OCI-LY3 (cell line): ENCODE data around the gene SVIL.
"Not testable (repeated sequence)": the region's sequence is repeated elsewhere in the genome, so short reads cannot be mapped to it uniquely, and the experiment has no call there.

Source experiments
- H2AFZ ChIP-seq: fragments of 200-600, 300-600 bp; shearing (Covaris generic); 2 replicates; pipeline ENCODE4 v1.6.0; 2014; ENCODE audit warnings: antibody characterized with exemption, low read depth, low read length
- H3K27ac ChIP-seq: fragments of 200-600, 300-600 bp; sonication (generic); 2 replicates; pipeline ENCODE4 v1.5.1; 2014; ENCODE audit warnings: mild to moderate bottlenecking, low read length, moderate library complexity, mixed read lengths
- H3K27me3 ChIP-seq: fragments of 200-600, 300-600 bp; sonication (generic); 2 replicates; pipeline ENCODE4 v1.6.1; 2014; ENCODE audit warnings: low read depth, low read length, mixed read lengths
- H3K36me3 ChIP-seq: fragments of 200-600, 300-600 bp; sonication (generic); replicated peaks from 2 replicates; pipeline ENCODE3; 2014; ENCODE audit warnings: low read depth, low read length, mixed read lengths
- H3K4me1 ChIP-seq: fragments of 300-600, 200-600 bp; sonication (generic); 2 replicates; pipeline ENCODE4 v1.6.1; 2014; ENCODE audit warnings: low read length, mixed read lengths
- H3K4me2 ChIP-seq: fragments of 200-600, 300-600 bp; sonication (generic); 2 replicates; pipeline ENCODE4 v1.6.1; 2014; ENCODE audit warnings: low read length, mixed read lengths
- H3K4me3 ChIP-seq: fragments of 300-600, 200-600 bp; sonication (generic); 2 replicates; pipeline ENCODE4 v1.5.1; 2014; ENCODE audit warnings: antibody characterized with exemption, mild to moderate bottlenecking, low read length, moderate library complexity
- H3K79me2 ChIP-seq: fragments of 300-600, 200-600 bp; shearing (Covaris generic); 2 replicates; pipeline ENCODE4 v1.6.1; 2014; ENCODE audit warnings: mild to moderate bottlenecking, low read length, mixed read lengths
- H3K9ac ChIP-seq: fragments of 300-600, 200-600 bp; shearing (Covaris generic); 2 replicates; pipeline ENCODE4 v1.6.0; 2014; ENCODE audit warnings: mild to moderate bottlenecking, low read length, moderate library complexity
- H3K9me3 ChIP-seq: fragments of 200-600, 300-600 bp; shearing (Covaris generic); 2 replicates; pipeline ENCODE4 v1.6.1; 2014; ENCODE audit warnings: low read length, mixed read lengths; ENCODE audit not compliant: insufficient read depth
- H4K20me1 ChIP-seq: fragments of 200-600, 300-600 bp; sonication (generic); 2 replicates; pipeline ENCODE4 v1.6.1; 2016; ENCODE audit warnings: low read length, mixed read lengths; ENCODE audit not compliant: insufficient read depth
- CTCF ChIP-seq: fragments of 200-600, 300-600 bp; sonication (generic); IDR thresholded peaks from 2 replicates; pipeline ENCODE4 v1.5.1; 2014; ENCODE audit warnings: antibody characterized with exemption, low read length, low read depth
- EZH2phosphoT487 ChIP-seq: fragments of 200-600 bp; shearing (Covaris generic); IDR thresholded peaks from 2 replicates; pipeline ENCODE4 v1.6.1; 2018; ENCODE audit warnings: antibody characterized with exemption, mixed run types, low read depth

The SVIL gene

GRCh38 chr10:29590915-29591650 lies 43.7 kb downstream of the SVIL start:
- Histone ChIP-seq H3K27me3 (no peaks in the 10 kb centered on the region), H3K9ac (no peak overlapping the region), H3K79me2 (no peaks in the 10 kb centered on the region), H2AFZ (no peak overlapping the region), H3K9me3 (no peaks in the 10 kb centered on the region), H3K4me2 (no peak overlapping the region), H3K4me3 (no peak overlapping the region), H3K4me1 (no peaks in the 10 kb centered on the region), H3K36me3 (no peaks in the 10 kb centered on the region), H3K27ac (no peak overlapping the region), H4K20me1 (no peaks in the 10 kb centered on the region)
- TF ChIP-seq EZH2phosphoT487, result no peak
- no peak for TF ChIP-seq CTCF

DNA sequence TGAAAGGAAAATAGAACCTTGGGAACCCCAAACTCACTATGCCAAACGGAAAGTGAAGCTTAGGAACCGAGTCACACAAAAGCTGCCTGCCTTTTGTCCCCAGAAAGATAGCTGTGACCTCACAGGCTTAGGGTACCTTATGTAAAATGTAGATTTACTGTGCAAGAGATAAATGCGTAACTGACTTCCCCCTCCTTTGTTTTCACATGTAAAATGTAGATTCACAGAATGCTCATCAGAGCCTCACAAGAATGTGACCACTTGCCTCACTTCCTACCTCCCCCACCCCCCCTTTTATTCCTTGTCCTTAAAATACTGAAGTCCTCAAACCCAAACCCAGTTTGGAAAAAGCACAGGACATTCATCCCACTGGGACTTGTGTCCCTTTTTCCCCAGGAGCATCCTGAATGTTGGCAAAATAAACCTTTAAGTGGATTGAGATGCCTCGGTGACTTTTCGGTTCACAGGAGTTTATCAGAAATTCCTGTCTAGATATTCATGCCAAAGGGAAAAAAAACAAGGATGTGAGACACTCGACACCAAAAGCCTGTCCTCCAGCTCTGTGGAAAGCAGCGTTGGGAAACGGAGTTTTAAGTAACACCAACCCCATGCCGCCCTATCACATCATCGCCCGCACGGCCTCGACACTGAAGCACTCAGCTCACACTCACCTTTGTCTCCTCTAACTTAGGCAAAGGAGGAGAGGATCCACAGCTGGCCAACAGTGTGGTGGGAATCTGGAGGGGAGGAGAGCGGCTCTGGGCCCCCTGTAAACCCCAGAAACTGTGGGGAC lies 45.9 kb downstream of the SVIL start:
- Histone ChIP-seq H3K9ac (no peak overlapping the region), H3K4me1 (no peaks in the 10 kb centered on the region), H3K4me3 (no peak overlapping the region), H4K20me1 (no peaks in the 10 kb centered on the region), H3K79me2 (no peaks in the 10 kb centered on the region), H3K4me2 (no peak overlapping the region), H3K27ac (no peak overlapping the region), H2AFZ (no peak overlapping the region), H3K36me3 (no peaks in the 10 kb centered on the region), H3K27me3 (no peaks in the 10 kb centered on the region), H3K9me3 (no peaks in the 10 kb centered on the region)
- TF ChIP-seq CTCF (no peak), EZH2phosphoT487 (no peak)

DNA sequence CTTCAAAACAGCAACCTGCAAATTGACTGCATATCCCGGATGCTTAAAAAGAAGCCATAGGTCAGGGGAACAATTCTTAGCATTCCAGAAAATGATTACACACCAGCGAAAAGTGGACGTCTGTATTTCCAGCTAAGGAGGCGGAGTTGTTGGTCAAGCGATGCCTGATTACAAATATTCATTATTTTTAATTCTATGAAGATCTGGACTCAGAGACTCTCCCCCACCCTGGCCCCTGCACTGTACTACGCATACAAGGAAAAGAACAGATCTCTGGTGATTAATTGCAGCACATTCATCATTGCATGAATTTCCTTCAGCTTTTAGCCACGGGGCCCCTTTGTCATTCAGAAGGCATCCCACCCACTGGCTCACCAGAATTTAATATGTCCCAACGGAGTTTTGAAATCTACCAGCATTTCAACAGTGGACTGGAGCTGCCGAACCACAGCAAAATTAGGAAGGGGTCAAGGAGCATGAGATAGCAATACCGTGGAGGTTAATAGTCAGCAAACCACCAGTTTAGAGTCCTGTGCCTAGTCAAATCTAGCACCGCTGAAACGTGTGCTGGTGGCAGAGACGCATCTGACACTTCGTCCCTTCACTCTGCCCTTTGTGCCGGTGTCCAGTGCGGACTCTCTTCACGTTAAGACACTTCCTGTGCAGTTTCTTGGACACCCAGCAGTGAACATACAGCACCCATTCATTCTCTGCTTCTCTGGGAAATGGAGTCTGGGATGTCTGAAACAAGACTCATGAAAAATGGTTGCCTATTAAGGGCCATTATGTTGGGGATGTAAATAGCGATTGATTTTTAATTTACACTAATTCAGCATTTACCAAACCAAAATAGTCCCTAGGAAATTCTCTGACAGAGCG lies 46.8 kb downstream of the SVIL start:
- not testable (repeated sequence) for H3K9ac ChIP-seq, H3K79me2 ChIP-seq, H3K9me3 ChIP-seq, H3K4me3 ChIP-seq, H3K4me2 ChIP-seq, H3K27ac ChIP-seq, H3K4me1 ChIP-seq, H2AFZ ChIP-seq, H4K20me1 ChIP-seq, H3K27me3 ChIP-seq, H3K36me3 ChIP-seq

DNA sequence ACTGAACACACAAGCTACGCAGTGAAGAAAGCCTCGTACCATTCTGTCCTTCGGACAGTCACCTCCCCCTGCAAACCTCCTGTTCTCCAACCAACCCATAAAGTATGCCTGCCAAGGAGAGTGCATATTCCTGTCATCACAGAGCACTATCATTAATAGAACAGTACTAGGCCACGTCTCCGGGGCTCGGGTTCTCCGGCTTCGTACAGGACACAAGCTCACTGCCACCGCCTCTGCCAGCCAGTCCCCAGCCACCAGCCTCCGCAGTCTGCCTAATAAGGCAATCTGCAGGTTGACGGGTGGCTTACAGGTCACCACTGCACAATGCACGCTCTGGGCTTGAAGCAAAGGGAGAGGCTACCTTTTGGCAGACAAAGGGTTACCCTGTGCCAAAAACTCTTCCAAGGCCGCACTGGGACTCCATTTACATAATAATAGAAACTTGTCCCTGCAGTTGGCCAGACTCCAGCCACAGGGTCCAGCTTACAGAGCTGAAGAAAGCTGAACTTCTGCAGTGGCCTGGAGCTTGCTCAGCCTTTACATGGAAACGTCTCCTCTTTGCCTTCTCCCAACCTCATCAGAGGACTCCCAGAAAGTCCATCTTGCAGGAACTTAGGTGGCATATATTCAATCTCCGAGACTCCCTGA lies 47.5 kb downstream of the SVIL start:
- H3K27ac ChIP-seq, H3K9ac ChIP-seq, H3K4me1 ChIP-seq, H4K20me1 ChIP-seq, H3K79me2 ChIP-seq, H3K4me2 ChIP-seq, H3K9me3 ChIP-seq, H2AFZ ChIP-seq, H3K27me3 ChIP-seq, H3K4me3 ChIP-seq, H3K36me3 ChIP-seq: not testable (repeated sequence)
